C1 segment of cervical spinal cord (tissue), 14 donors: Measurements from ENCODE around the gene PNKP.

Experiments
- DNase-seq, 14 donors: peaks; one replicate each; lab custom pipeline; 2025; lab: John Stamatoyannopoulos, UW

Gene PNKP

GRCh38 chr19:49847731-49848696 is 19.4 kb downstream of the PNKP start:
- no peak for DNase-seq

GRCh38 chr19:49846408-49846807 is 21.0 kb downstream of the PNKP start:
- no peak for DNase-seq

- no peak for DNase-seq
Measured at GRCh38 chr19:49845414-49845813, 22.0 kb downstream of the PNKP start.

- no peak for DNase-seq
Measured at GRCh38 chr19:49844138-49845095, 23.0 kb downstream of the PNKP start.

GRCh38 chr19:49843265-49843664 is 24.1 kb downstream of the PNKP start:
- DNase-seq = no peak

GRCh38 chr19:49840736-49841249 is 26.6 kb downstream of the PNKP start:
- no peak for DNase-seq

- no peak for DNase-seq
Measured at GRCh38 chr19:49840321-49840720, 27.1 kb downstream of the PNKP start.

- DNase-seq = no peak
Measured at GRCh38 chr19:49839713-49840112, 27.7 kb downstream of the PNKP start.

GRCh38 chr19:49838885-49839588 is 28.3 kb downstream of the PNKP start:
- no peak for DNase-seq

- no peak for DNase-seq
Measured at GRCh38 chr19:49837425-49837824, 30.0 kb downstream of the PNKP start.

- DNase-seq = no peak
Measured at GRCh38 chr19:49837009-49837310, 30.4 kb downstream of the PNKP start.

GRCh38 chr19:49836176-49837008 is 31.0 kb downstream of the PNKP start:
- DNase-seq = no peak

GRCh38 chr19:49835562-49835961 is 31.8 kb downstream of the PNKP start:
- no peak for DNase-seq

- no peak for DNase-seq
Measured at GRCh38 chr19:49833599-49833998, 33.8 kb downstream of the PNKP start.

- DNase-seq = no peak
Measured at GRCh38 chr19:49832556-49832955, 34.8 kb downstream of the PNKP start.

GRCh38 chr19:49831592-49831991 is 35.8 kb downstream of the PNKP start:
- no peak for DNase-seq

GRCh38 chr19:49830766-49831165 is 36.6 kb downstream of the PNKP start:
- DNase-seq = no peak

GRCh38 chr19:49829721-49830120 is 37.7 kb downstream of the PNKP start:
- no peak for DNase-seq

GRCh38 chr19:49829200-49829599 is 38.2 kb downstream of the PNKP start:
- DNase-seq = no peak

- DNase-seq = no peak
Measured at GRCh38 chr19:49827034-49827433, 40.3 kb downstream of the PNKP start.

- DNase-seq = no peak
Measured at GRCh38 chr19:49824662-49825061, 42.7 kb downstream of the PNKP start.
